EH (cell line): ENCODE data around the gene TRIM26.
"Not testable (repeated sequence)": the region's sequence is repeated elsewhere in the genome, so short reads cannot be mapped to it uniquely, and the experiment has no call there.

ENCODE experiments used
- DNase-seq: peaks from one replicate; pipeline ENCODE4 v3.0.0-alpha.2; 2015; ENCODE audit warnings: low read depth

The TRIM26 gene

DNA sequence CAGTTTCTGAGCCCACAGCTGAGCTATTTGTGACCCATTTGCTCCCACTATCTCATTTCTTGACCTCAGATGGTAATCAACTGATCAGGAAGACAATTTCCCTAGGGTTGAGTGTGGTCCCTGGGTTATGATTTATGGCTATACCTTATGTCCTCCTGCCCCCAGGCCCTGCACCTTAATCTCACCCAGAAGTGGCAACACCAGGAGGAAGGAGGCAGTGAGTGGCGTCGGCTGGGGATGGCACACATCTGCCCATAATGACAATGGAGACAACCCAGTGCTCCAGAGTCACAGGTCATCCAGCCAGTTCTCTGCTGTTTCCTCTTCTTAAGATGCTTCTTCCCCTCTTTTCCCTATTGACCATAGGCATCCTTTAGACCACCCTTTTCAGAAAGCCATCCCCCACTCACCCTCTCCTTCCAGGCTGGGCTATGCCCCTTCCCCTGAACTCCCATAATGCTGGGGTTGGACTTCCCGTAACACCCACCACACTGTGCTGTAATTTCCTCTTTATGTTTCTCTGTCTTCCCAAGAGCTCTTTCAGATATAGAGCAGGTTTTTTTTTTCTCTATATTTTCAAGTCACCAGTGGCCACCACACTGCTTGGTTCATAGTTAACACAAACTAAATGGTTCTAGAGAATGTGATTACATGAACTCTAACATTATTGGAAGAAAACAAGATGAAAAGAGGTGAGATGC lies 60.1 kb downstream of the TRIM26 start:
- no peak for DNase-seq

DNA sequence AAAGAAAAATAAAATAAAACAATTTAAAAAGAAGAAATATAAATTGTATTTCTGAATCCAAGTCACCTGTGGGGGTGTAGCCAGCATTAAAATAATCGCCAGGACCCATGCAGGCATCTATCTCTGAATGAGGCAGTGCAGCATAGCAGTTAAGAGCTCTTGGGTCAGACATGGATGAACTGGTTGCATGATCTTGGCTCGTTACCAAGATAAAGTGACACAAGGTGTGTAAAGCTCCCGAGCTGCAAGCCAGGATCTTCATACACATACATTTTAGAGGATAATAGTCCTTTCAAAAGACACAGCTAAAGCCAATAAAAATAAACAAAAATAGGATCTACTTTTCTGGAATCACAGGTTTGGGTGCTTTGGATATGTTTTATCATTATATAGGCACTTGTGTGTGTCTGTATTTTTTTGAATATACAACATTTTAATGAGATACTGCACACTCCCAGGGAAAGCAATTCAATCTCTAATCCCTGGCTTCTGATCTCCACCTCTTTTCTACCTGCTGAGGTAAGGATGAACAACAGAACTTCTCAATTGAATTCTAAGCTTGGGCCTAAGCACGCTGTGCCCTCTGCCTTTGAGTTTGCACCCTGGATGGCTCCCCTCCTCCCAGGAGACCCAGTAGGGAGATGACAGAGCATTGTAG lies 61.1 kb downstream of the TRIM26 start:
- no peak for DNase-seq

- DNase-seq: no peak
Observed at GRCh38 chr6:30151580-30151979, 61.6 kb downstream of the TRIM26 start.

DNA sequence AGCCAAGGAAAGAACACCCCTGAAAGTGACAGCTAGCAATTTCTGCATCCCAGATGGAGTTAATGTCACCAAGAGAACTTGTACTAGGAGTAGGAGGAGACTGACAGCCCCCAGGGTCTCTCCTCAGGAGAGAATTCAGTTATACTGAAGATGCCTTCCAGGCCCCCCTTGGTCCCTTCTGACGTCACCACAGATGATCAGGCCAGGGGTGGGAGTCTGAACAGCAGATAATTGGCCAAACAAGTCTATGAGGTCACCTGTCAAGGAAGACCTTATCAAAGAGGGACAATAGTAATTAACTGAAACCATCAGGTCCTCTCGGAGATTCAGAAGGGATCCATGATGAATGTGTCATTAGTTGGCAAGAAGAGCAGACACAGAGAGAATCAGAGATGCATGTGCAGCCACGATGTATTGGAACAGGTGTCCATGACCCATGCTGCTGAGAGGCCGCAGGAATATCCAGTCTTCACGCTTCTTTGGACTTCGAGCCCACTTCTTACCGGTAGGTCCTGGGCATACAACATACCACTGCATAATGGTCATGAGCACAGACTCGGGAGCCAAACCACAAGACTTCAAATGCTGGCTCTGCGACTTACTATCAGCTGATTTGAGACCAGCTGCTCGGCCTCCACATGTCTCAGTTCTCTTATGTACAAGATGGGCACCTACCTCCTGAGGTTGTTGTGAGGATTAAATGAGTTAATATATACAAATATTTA lies 62.4 kb downstream of the TRIM26 start:
- DNase-seq: no peak

GRCh38 chr6:30149858-30150550 lies 63.2 kb downstream of the TRIM26 start:
- no peak for DNase-seq

GRCh38 chr6:30149234-30149633 lies 64.0 kb downstream of the TRIM26 start:
- no peak for DNase-seq

DNA sequence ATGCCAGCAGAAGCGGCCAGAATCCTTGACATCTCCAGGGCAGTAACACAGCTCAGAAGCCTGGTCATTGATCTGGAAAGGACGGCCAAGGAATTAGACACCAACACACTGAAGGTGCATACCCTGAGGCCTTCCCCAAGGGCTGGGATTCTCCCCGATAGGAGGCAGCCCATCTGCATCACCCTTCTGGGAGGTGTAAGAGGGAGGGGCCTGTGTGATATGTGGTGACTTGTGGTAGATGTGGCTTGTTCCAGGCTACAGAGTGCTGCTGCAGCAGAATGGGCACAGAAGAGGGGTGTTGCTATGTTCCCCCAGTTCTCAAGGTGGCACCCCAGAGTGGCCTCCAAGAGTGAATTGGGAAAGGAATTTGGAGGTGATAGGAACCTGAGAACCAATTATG lies 66.1 kb downstream of the TRIM26 start:
- DNase-seq: no peak

- no peak for DNase-seq
Observed at GRCh38 chr6:30145818-30146217, 67.4 kb downstream of the TRIM26 start.

DNA sequence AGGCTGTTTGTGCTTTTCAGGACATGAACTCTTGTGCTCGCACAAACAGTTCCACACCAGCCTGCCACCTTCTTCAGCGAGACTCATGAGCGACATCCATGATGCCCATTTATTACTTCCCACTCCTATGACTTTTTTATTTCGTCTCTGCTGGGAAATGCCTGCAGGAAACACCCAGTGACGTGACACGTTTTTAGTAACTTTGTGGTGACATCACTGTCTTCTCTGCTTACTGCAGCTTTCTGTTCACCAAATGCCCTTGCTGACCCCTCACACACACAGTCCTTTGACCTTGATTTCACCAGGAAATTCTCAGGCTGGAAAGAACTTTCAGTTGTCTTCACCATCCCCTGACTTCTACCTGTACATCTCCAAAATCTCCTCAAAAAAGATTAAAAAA lies 68.4 kb downstream of the TRIM26 start:
- no peak for DNase-seq

DNA sequence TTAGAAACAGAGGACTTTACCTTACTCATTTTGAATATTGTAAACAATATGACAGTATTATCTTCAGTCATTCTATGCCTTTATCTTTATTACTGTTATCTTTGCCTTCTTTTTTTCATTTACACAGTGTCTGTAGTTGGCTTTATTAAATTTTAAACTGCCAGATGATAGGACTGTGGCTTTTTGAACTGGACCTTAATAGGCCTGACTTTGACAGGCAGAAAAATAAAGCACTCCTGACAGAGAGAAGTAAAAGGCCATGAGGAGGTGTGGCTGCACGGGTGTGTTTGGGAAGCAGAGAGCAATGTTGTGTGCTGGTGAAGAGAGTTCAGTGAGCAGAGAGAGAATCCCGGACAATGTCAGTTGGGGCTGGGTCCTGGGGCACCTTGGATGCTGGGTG lies 69.4 kb downstream of the TRIM26 start:
- DNase-seq: no peak

- DNase-seq: no peak
Observed at GRCh38 chr6:30142665-30143064, 70.5 kb downstream of the TRIM26 start.

DNA sequence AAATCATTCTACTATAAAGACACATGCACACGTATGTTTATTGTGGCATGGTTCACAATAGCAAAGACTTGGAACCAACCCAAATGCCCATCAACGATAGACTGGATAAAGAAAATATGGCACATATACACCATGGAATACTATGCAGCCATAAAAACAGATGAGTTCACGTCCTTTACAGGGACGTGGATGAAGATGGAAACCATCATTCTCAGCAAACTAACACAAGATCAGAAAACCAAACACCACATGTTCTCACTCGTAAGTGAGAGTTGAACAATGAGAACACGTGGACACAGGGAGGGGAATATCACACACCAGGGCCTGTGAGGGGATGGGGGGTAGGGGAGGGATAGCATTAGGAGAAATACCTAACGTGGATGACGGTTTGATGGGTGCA lies 73.0 kb downstream of the TRIM26 start:
- not testable (repeated sequence) for DNase-seq

DNA sequence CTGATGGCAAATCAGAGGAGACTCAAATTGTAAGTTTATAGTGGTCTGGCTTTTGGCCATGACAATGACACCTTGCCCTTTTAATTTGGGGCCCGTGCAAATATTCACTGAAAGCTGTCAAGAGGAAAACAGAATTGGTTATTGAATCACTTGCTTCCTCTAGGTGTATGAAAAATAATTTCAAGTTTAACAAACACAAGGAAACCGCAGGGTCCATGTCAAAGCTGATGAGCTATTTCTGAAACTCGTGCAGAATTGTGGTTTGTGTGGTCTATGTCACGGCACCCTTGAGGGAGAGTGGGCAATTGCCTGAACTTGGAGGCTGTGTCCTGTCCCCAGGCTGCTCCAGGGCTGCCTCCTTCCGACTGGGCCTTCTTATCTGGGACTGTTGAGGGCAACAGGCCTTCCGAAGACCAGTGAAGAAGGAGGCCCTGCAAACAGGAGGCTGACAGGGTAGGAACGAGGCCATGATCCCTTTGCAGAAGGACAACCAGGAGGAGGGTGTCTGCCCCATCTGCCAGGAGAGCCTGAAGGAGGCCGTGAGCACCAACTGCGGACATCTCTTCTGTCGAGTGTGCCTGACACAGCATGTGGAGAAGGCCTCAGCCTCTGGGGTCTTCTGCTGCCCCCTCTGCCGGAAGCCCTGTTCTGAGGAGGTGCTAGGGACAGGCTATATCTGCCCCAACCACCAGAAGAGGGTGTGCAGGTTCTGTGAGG lies 76.5 kb downstream of the TRIM26 start:
- no peak for DNase-seq

DNA sequence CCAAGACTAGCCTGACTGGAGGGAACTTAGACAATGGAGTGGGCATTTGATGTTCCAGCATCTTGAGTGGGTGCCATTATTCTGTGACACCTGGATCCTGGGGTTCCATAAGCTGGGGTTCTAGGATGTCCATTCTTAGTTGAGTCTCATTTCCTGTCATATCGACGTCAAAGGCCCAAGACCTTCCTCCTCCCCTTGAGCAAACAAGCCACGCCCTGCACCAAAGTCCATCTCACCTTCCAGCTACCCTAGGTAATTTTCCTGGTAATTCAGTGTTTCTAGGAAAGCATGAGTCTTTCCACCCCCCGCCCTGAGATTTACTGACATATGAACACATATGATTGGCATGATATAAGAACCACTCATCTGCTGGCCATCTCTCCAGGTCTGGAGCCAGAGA lies 77.4 kb downstream of the TRIM26 start, which contains the start of gene TRIM40:
TSS of gene TRIM40 (plus strand) at position 384 of the 400 bp plus-strand sequence. CDS start 897 bp downstream, outside the sequence.
- DNase-seq: no peak

GRCh38 chr6:30135147-30135546 lies 78.1 kb downstream of the TRIM26 start:
- DNase-seq: no peak
